Tibial nerve (tissue), 4 donors: ENCODE measurements around the gene CDH24. TPM values are rescaled to one million over a fixed set of nuclear protein-coding genes. Genes with fewer than 3 reads are reported as not detected.

ENCODE experiments used
- DNase-seq, 2 donors: peaks; one replicate each; pipeline ENCODE4 v3.0.0-alpha.2; 2019; ENCODE audit warnings: low spot score in 2 of 2
- H3K27ac ChIP-seq, 4 donors: fragments of 200-600 bp; sonication (generic) in 3 of 4; one replicate each; pipeline ENCODE4 v1.5.1; 2017 to 2019; ENCODE audit warnings: mild to moderate bottlenecking in 1 of 4
- H3K27me3 ChIP-seq, 2 donors: fragments of 200-600 bp; sonication (generic) in 1 of 2; one replicate each; pipeline versions ENCODE4 v1.5.1 to v1.6.0; 2017 to 2019
- H3K36me3 ChIP-seq, 3 donors: fragments of 200-600 bp; sonication (generic); one replicate each; pipeline ENCODE4 v1.5.1; 2018 to 2019
- H3K4me1 ChIP-seq, 4 donors: fragments of 200-600 bp; sonication (generic) in 3 of 4; one replicate each; pipeline ENCODE4 v1.5.1; 2017 to 2019
- H3K4me3 ChIP-seq, 4 donors: fragments of 200-600 bp; sonication (generic) in 3 of 4; one replicate each; pipeline ENCODE4 v1.5.1; 2017 to 2019; ENCODE audit warnings: mild to moderate bottlenecking in 1 of 4, moderate library complexity in 1 of 4
- H3K9me3 ChIP-seq, 4 donors: fragments of 200-600 bp; sonication (generic) in 3 of 4; one replicate each; pipeline ENCODE4 v1.5.1; 2017 to 2019
- EP300 ChIP-seq, 2 donors: sonication (generic); formaldehyde crosslinking; IDR thresholded peaks; one replicate each; pipeline ENCODE4 v1.6.1; 2017; ENCODE audit warnings: antibody characterized with exemption in 2 of 2, mild to moderate bottlenecking in 1 of 2
- POLR2A ChIP-seq, 2 donors: fragments of 450-650 bp; IDR thresholded peaks; one replicate each; pipeline ENCODE4 v1.6.1; 2017; ENCODE audit warnings: antibody characterized with exemption in 2 of 2, mild to moderate bottlenecking in 2 of 2, moderate library complexity in 2 of 2
- WGBS, 2 donors: methylation state at CpG; one replicate each; pipeline ENCODE4 v1.1.5; 2018; 5-methylcytosine and 5-hydroxymethylcytosine counted together
- total RNA-seq, 4 donors: library from RNA; depleted of rRNA; stranded (reverse); fragments of >200 nt; gene quantifications; one replicate each; pipeline ENCODE4 v1.1.0, GENCODE V29; 2016
- TF ChIP-seq, protein P1 (sequence below), 5 experiments: fragments of 200-600 bp in 3 of 5; fragments of 450-650 bp in 2 of 5; sonication (generic) in 3 of 5; IDR thresholded peaks; one replicate each; pipeline ENCODE4 v1.5.1; 2016 to 2019; ENCODE audit warnings: antibody characterized with exemption in 5 of 5, mild to moderate bottlenecking in 3 of 5, moderate library complexity in 2 of 5

Gene CDH24
- total RNA-seq, 4 donors from 2014 or later, result 3.9 to 11.1 (median 6.0) TPM

DNA sequence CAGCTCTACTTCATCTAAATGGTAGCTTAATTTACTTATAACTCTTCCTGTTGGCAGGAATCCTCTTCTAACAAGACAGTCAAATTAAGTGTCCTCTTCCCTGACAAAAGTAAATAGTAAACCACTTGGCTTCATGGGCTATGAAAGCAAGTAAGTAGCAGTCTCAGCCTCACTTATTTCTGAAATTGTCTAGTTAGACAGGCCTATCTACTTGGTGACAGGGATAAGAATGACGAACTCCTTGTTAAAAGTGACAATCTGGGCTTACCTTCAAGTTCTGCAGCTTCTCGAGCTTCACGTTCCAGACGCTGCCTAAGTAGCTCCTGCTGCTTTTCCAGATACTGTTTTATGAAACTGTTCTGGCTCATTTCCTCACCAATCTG lies 32.9 kb upstream of the CDH24 start:
- H3K9me3 ChIP-seq, result no peaks in the 10 kb centered on the region
- WGBS, 2 donors, result 70 to 78% methylated on average over 4 of the region's 4 CpGs
- no peak overlapping the region for H3K4me3 ChIP-seq
- DNase-seq, result no peak
- peaks cover 0 to 25% (median 11%) of the 10 kb centered on the region in 4 donors for H3K4me1 ChIP-seq
- peaks cover 3 to 74% (median 17%) of the 10 kb centered on the region in 3 donors for H3K36me3 ChIP-seq
- H3K27me3 ChIP-seq, result no peaks in the 10 kb centered on the region
- H3K27ac ChIP-seq, result no peak overlapping the region
- TF ChIP-seq POLR2A (IDR thresholded peaks at IDR 0.05) (no peak), EP300 (IDR thresholded peaks at IDR 0.05) (no peak)
- TF ChIP-seq, protein P1, sequence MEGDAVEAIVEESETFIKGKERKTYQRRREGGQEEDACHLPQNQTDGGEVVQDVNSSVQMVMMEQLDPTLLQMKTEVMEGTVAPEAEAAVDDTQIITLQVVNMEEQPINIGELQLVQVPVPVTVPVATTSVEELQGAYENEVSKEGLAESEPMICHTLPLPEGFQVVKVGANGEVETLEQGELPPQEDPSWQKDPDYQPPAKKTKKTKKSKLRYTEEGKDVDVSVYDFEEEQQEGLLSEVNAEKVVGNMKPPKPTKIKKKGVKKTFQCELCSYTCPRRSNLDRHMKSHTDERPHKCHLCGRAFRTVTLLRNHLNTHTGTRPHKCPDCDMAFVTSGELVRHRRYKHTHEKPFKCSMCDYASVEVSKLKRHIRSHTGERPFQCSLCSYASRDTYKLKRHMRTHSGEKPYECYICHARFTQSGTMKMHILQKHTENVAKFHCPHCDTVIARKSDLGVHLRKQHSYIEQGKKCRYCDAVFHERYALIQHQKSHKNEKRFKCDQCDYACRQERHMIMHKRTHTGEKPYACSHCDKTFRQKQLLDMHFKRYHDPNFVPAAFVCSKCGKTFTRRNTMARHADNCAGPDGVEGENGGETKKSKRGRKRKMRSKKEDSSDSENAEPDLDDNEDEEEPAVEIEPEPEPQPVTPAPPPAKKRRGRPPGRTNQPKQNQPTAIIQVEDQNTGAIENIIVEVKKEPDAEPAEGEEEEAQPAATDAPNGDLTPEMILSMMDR (IDR thresholded peaks at IDR 0.05), result no peak

DNA sequence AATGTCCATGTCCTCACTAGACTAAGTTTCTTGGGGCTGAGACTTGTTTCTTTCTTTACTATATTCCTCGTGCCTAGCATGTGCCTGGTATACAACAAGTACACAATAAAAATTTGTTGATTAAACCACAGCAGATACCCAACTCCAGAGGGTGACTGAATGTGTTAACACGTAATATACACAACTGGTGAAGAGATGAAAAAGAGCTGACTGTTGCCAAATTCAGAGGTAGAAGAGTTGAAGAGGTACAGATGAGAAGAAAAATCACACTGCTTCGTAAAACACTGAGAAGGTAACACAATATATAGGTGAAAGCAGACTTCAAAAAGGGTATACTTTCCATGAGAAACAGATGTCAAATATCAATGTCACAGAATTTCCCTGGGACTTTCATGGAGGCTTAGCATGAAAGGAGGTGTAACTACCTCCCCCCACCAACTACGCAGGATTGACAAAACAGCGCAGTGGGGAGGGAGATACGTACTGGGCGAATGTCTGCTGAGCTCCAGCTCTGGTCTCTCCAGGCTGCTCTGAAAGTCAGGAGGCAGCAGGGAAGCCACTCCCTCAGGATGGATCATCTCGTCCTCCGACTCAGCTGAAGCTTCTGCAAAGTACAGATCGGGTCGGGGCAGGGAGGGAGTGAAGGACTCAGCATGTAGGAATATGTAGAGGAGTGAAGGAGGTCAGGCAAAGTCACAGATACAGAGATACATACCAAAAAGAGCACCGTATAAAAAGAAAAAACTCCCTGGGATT lies 32.4 kb upstream of the CDH24 start:
- peaks cover 0 to 25% (median 11%) of the 10 kb centered on the region in 4 donors for H3K4me1 ChIP-seq
- H3K9me3 ChIP-seq, result no peaks in the 10 kb centered on the region
- H3K27ac ChIP-seq, result no peak overlapping the region
- no peaks in the 10 kb centered on the region for H3K27me3 ChIP-seq
- TF ChIP-seq POLR2A (IDR thresholded peaks at IDR 0.05) (no peak), EP300 (IDR thresholded peaks at IDR 0.05) (no peak)
- TF ChIP-seq, protein P1 (IDR thresholded peaks at IDR 0.05), result no peak
- no peak for DNase-seq
- WGBS, 2 donors, result 90 to 91% methylated on average over 12 of the region's 12 CpGs
- H3K4me3 ChIP-seq, result no peak overlapping the region
- peaks cover 3 to 80% (median 17%) of the 10 kb centered on the region in 3 donors for H3K36me3 ChIP-seq

DNA sequence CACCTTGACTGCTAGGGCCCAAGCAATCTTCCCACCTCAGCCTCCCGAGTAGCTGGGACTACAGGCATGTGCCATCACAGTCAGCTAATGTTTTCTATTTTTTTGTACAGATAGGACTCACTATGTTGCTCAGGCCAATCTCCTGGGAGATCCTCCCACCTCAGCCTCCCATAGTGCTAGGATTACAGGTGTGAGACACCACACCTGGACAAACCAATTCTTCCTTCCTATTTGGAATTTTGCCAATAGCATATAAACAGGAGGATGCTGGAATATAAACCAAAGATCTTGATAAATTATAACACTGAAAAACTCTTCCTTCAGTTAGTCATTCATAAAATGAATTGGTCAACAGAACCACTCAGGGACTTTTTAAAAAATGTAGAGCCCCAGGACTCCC lies 29.2 kb upstream of the CDH24 start:
- Histone ChIP-seq H3K4me1 (no peaks in the 10 kb centered on the region), H3K27me3 (no peaks in the 10 kb centered on the region), H3K4me3 (no peak overlapping the region), H3K36me3 (peaks cover 0 to 99% (median 20%) of the 10 kb centered on the region in 3 donors), H3K27ac (no peak overlapping the region), H3K9me3 (no peaks in the 10 kb centered on the region)
- TF ChIP-seq POLR2A (IDR thresholded peaks at IDR 0.05), result no peak
- no peak for TF ChIP-seq EP300 (IDR thresholded peaks at IDR 0.05)
- TF ChIP-seq, protein P1 (IDR thresholded peaks at IDR 0.05), result no peak
- WGBS, 2 donors, result 86 to 92% methylated on average over 1 of the region's 1 CpG
- DNase-seq, result no peak

DNA sequence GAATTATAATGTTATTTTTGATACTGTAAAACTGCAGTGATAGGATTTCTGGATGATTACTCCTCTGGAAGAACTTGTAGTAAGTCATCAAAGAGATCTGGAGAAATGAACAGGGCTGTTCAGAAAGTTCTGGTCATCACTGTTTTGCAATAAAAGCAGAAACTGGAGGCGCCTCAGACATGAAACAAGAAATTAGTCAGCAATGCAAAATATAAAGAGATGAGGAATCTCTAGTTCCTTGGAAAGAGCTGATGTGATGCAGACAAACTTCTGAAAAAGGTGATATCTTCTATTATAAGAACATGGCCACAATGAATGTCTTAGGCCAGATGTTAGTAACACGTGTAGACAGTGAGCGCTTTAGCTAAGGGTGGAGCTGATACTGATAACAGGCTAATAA lies 28.1 kb upstream of the CDH24 start:
- peaks cover 0 to 99% (median 22%) of the 10 kb centered on the region in 3 donors for H3K36me3 ChIP-seq
- H3K4me1 ChIP-seq, result no peaks in the 10 kb centered on the region
- H3K4me3 ChIP-seq, result no peak overlapping the region
- H3K27me3 ChIP-seq, result no peaks in the 10 kb centered on the region
- no peak for DNase-seq
- no peaks in the 10 kb centered on the region for H3K9me3 ChIP-seq
- 78 to 87% methylated on average over 3 of the region's 3 CpGs for WGBS, 2 donors
- TF ChIP-seq POLR2A (IDR thresholded peaks at IDR 0.05) (no peak), EP300 (IDR thresholded peaks at IDR 0.05) (no peak)
- TF ChIP-seq, protein P1 (IDR thresholded peaks at IDR 0.05), result no peak
- H3K27ac ChIP-seq, result no peak overlapping the region

DNA sequence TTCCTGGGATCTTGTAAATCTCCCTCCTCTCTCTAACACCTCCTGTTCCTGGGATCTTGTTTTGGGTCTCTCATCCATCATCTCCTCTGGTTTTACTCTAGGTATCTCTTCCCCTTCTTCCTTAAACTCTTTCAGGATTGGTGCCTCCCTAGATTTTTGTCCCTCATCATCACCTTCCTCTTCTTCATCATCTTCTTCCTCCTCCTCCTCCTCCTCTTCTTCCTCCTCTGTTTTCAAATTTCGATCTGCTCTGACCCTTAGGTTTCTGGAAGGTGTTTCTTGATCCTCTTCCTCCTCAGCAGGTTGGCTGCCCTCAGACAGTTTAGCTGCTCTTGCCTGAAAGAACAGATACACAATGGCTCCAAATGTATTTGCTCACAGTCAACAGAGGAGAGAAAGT lies 23.2 kb upstream of the CDH24 start:
- WGBS, 2 donors, result 76 to 81% methylated on average over 1 of the region's 1 CpG
- H3K9me3 ChIP-seq, result no peaks in the 10 kb centered on the region
- H3K36me3 ChIP-seq, result peaks cover 0 to 99% (median 32%) of the 10 kb centered on the region in 3 donors
- H3K4me3 ChIP-seq, result no peak overlapping the region
- TF ChIP-seq POLR2A (IDR thresholded peaks at IDR 0.05) (no peak), EP300 (IDR thresholded peaks at IDR 0.05) (no peak)
- TF ChIP-seq, protein P1 (IDR thresholded peaks at IDR 0.05), result no peak
- peaks cover 0 to 36% (median 3%) of the 10 kb centered on the region in 4 donors for H3K4me1 ChIP-seq
- no peak for DNase-seq
- H3K27ac ChIP-seq, result peak overlapping the region in 2 of 4 donors; percentile 79 to 87
- H3K27me3 ChIP-seq, result no peaks in the 10 kb centered on the region
